Panc1 (cell line): ENCODE results near the gene ACAD9. TPM values are rescaled to one million over a fixed set of nuclear protein-coding genes. Genes with fewer than 3 reads are reported as not detected.

Source experiments
- ATAC-seq: fragments of 200-7000 bp; cut with Tn5 transposase; 2 replicates; pipeline ENCODE4 v1.9.1; 2020; ENCODE audit warnings: mild to moderate bottlenecking, moderate library complexity
- BruUV-seq: library from RNA; stranded (reverse); fragments of 400-500 nt; replicated peaks from 2 replicates; lab custom pipeline; 2021; lab: Mats Ljungman, UMichigan
- CTCF ChIA-PET: fragments of 300-600 bp; sonication (Branson Sonifier 250); formaldehyde crosslinking; loops from one replicate; lab custom pipeline; 2022; ENCODE audit warnings: antibody characterized with exemption; lab: Charles Lee
- POLR2A ChIA-PET: fragments of 300-600 bp; sonication (Branson Sonifier 250); formaldehyde crosslinking; loops from one replicate; lab custom pipeline; 2022; ENCODE audit warnings: antibody characterized with exemption; lab: Charles Lee
- DNase-seq: peaks from one replicate; pipeline ENCODE4 v3.0.0-alpha.2; 2010; ENCODE audit warnings: low read depth, low spot score
- H3K27ac ChIP-seq: 2 replicates; pipeline ENCODE4 v1.5.1; 2011; ENCODE audit warnings: mild to moderate bottlenecking, low read length, inconsistent platforms
- H3K27me3 ChIP-seq: fragments of 200-500 bp; sonication (Bioruptor generic); 2 replicates; pipeline ENCODE4 v1.6.0; 2014; ENCODE audit warnings: low read length, inconsistent platforms; ENCODE audit not compliant: control insufficient read depth, insufficient read depth
- H3K36me3 ChIP-seq: fragments of 200-500 bp; sonication (Bioruptor generic); 2 replicates; pipeline ENCODE4 v1.5.1; 2014; ENCODE audit warnings: inconsistent platforms, mild to moderate bottlenecking, low read length, moderate library complexity; ENCODE audit not compliant: control insufficient read depth, insufficient read depth
- H3K4me1 ChIP-seq: 2 replicates; pipeline ENCODE4 v1.5.1; 2011; ENCODE audit warnings: inconsistent platforms, mild to moderate bottlenecking, low read length, moderate library complexity; ENCODE audit not compliant: control insufficient read depth, insufficient read depth
- H3K4me3 ChIP-seq, 2 experiments: 2 replicates each; pipeline ENCODE4 v1.5.1; 2011 to 2012; ENCODE audit warnings: low read depth in 2 of 2, low read length in 2 of 2, mild to moderate bottlenecking in 2 of 2, inconsistent platforms in 1 of 2, moderate library complexity in 1 of 2
- H3K9me3 ChIP-seq: fragments of 200-500 bp; sonication (Bioruptor generic); 2 replicates; pipeline ENCODE4 v1.5.1; 2014; ENCODE audit warnings: low read depth, mild to moderate bottlenecking, inconsistent platforms, low read length, moderate library complexity; ENCODE audit not compliant: control insufficient read depth, insufficient read depth
- POLR2AphosphoS5 ChIP-seq: IDR thresholded peaks from 2 replicates; pipeline ENCODE4 v1.6.1; 2012; ENCODE audit warnings: mild to moderate bottlenecking, low read depth, low read length, moderate library complexity
- SIN3A ChIP-seq: IDR thresholded peaks from 2 replicates; pipeline ENCODE4 v1.6.1; 2012; ENCODE audit warnings: low read depth, mild to moderate bottlenecking, low read length, moderate library complexity, borderline replicate concordance; ENCODE audit not compliant: insufficient read depth
- TCF7L2 ChIP-seq: IDR thresholded peaks from 2 replicates; pipeline ENCODE4 v1.6.1; 2011; ENCODE audit warnings: mild to moderate bottlenecking, low read depth, low read length, inconsistent platforms
- in situ Hi-C: cut with HindIII; loops from 2 replicates; pipeline ENCODE4 v1.10.0; 2016; ENCODE audit warnings: low sequenced_read_pairs, low pct_unique_long_range_greater_than_20kb
- intact Hi-C: fragments of 100-400 bp; cut with micrococcal nuclease; formaldehyde crosslinking; loops from one replicate; pipeline ENCODE4 v1.10.0; 2022; ENCODE audit not compliant: unreplicated experiment
- total RNA-seq: library from RNA; stranded (reverse); gene quantifications from one replicate; pipeline ENCODE4 v1.2.1, GENCODE V29; 2021; ENCODE audit not compliant: unreplicated experiment
- TF ChIP-seq, protein P1 (sequence below): fragments of 450-650 bp; IDR thresholded peaks from 2 replicates; pipeline ENCODE4 v1.5.1; 2017; ENCODE audit warnings: mild to moderate bottlenecking
- TF ChIP-seq, protein P2 (sequence below), 2 experiments: IDR thresholded peaks; 2 replicates each; pipeline ENCODE4 v1.6.1; 2011 to 2012; ENCODE audit warnings: low read depth in 2 of 2, control low read depth in 1 of 2, low read length in 1 of 2, mild to moderate bottlenecking in 1 of 2, moderate library complexity in 1 of 2; ENCODE audit not compliant: insufficient read depth in 1 of 2

The ACAD9 gene
- total RNA-seq, 1 experiment from 2014 or later = 70.9 TPM

DNA sequence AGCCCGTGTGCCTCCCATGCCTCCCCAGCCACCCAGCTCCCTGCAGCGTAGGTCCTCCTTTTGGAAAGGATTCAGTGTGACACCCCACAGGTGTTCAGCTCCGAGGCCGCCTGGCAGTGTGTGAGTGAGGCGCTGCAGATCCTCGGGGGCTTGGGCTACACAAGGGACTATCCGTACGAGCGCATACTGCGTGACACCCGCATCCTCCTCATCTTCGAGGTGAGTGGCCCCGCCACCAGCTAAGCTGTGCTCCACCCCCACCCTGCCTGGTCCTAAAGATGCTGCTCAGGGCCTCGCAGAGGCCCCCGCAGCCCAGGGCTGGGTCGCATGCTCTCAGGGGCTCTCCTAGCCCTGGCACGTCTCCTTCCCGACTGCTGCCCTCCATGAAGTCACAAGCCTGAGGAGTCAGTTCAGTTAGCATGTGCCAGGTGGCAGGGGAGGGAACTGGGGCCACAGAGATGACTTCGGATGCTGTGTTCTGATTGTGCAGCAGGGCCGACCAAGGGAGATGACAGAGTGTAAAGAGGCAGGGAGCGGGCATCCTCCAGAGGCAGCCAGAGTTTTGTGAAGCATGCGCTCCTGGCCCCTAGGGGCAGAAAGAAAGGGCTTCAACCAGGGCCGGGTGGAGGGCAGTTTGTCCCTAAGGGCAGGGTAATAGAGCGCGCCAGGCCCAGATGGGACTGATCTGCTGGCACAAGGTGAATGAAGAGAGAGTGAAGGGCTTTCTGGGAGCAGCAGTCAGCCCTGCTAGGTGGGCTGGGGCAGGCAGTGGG, 26.8 kb downstream of the ACAD9 start:
- Histone ChIP-seq H3K4me3 (no peak overlapping the region), H3K27ac (no peak overlapping the region), H3K36me3 (peaks cover 19% of the 10 kb centered on the region; the same call in 1 of the 2 replicates), H3K9me3 (no peaks in the 10 kb centered on the region), H3K27me3 (no peaks in the 10 kb centered on the region), H3K4me1 (no peaks in the 10 kb centered on the region)
- CTCF ChIA-PET = no interaction called here
- no peak for ATAC-seq
- no peak for TF ChIP-seq SIN3A
- TF ChIP-seq POLR2AphosphoS5 = no peak
- TF ChIP-seq, protein P1, sequence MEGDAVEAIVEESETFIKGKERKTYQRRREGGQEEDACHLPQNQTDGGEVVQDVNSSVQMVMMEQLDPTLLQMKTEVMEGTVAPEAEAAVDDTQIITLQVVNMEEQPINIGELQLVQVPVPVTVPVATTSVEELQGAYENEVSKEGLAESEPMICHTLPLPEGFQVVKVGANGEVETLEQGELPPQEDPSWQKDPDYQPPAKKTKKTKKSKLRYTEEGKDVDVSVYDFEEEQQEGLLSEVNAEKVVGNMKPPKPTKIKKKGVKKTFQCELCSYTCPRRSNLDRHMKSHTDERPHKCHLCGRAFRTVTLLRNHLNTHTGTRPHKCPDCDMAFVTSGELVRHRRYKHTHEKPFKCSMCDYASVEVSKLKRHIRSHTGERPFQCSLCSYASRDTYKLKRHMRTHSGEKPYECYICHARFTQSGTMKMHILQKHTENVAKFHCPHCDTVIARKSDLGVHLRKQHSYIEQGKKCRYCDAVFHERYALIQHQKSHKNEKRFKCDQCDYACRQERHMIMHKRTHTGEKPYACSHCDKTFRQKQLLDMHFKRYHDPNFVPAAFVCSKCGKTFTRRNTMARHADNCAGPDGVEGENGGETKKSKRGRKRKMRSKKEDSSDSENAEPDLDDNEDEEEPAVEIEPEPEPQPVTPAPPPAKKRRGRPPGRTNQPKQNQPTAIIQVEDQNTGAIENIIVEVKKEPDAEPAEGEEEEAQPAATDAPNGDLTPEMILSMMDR = no peak
- TF ChIP-seq TCF7L2 = no peak
- TF ChIP-seq, protein P2, sequence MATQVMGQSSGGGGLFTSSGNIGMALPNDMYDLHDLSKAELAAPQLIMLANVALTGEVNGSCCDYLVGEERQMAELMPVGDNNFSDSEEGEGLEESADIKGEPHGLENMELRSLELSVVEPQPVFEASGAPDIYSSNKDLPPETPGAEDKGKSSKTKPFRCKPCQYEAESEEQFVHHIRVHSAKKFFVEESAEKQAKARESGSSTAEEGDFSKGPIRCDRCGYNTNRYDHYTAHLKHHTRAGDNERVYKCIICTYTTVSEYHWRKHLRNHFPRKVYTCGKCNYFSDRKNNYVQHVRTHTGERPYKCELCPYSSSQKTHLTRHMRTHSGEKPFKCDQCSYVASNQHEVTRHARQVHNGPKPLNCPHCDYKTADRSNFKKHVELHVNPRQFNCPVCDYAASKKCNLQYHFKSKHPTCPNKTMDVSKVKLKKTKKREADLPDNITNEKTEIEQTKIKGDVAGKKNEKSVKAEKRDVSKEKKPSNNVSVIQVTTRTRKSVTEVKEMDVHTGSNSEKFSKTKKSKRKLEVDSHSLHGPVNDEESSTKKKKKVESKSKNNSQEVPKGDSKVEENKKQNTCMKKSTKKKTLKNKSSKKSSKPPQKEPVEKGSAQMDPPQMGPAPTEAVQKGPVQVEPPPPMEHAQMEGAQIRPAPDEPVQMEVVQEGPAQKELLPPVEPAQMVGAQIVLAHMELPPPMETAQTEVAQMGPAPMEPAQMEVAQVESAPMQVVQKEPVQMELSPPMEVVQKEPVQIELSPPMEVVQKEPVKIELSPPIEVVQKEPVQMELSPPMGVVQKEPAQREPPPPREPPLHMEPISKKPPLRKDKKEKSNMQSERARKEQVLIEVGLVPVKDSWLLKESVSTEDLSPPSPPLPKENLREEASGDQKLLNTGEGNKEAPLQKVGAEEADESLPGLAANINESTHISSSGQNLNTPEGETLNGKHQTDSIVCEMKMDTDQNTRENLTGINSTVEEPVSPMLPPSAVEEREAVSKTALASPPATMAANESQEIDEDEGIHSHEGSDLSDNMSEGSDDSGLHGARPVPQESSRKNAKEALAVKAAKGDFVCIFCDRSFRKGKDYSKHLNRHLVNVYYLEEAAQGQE (IDR thresholded peaks at IDR 0.05; ENCODE audit: insufficient read depth in 1 of 2, low read depth in 2 of 2, low read length in 1 of 2) = no peak
- no TSS peak for BruUV-seq
- POLR2A ChIA-PET = no interaction called here
- in situ Hi-C loops = no loop called here
- intact Hi-C loops = no loop called here
- DNase-seq = no peak

DNA sequence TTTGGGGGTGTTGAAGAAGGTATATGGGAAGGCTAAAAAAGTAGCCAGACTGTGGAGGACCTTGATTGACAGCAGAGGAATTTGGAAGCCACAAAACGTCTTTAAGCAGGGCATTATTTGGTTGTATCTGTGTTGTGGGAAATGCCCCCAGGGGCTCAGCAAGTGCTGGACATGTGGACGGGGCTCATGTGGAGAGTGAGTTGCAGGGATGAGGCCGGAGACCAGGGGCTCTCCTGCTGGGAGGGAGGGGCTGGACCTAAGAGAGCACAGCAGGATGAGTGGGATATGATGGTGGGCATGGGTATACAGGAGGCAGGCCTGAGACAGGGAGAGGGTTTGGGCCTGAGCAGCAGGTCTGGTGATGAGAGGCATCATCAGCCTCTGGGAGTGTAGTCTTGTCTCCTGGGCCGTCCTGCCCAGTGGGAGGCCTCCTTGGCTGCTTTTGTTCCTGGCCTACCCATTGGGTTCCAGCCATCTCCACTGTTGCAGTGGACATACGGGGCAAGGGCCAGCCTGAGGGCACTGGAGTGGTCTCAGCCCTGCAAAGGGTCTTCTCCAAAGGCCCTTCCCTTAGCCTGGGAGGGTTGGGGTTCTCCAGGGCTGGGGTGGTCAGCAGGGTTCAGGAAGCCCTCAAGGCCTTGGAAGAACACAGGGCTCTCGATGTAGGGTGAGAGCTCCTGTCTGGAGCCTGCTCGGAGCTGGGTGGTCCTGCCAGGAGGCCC, 27.5 kb downstream of the ACAD9 start:
- intact Hi-C loops (no loop called here), in situ Hi-C loops (no loop called here)
- CTCF ChIA-PET = no interaction called here
- DNase-seq (no peak), ATAC-seq (no peak)
- no peaks in the 10 kb centered on the region for H3K4me1 ChIP-seq
- H3K36me3 ChIP-seq = peaks cover 18% of the 10 kb centered on the region; the same call in 1 of the 2 replicates
- no peak for TF ChIP-seq TCF7L2
- TF ChIP-seq, protein P2 (IDR thresholded peaks at IDR 0.05; ENCODE audit: insufficient read depth in 1 of 2, low read depth in 2 of 2, low read length in 1 of 2) = no peak
- no peak for TF ChIP-seq SIN3A
- TF ChIP-seq, protein P1 = no peak
- no peak for TF ChIP-seq POLR2AphosphoS5
- no peaks in the 10 kb centered on the region for H3K27me3 ChIP-seq
- H3K4me3 ChIP-seq = no peak overlapping the region
- POLR2A ChIA-PET = interaction anchor here (0.6 kb wide), 1 partner anchor 166 kb away, joined by 4 read pairs; no protein-coding TSS in a partner anchor
- no peak overlapping the region for H3K27ac ChIP-seq
- BruUV-seq = no TSS peak
- no peaks in the 10 kb centered on the region for H3K9me3 ChIP-seq
